SK-N-SH (cell line): ENCODE results near the gene XRCC3. TPM values are rescaled to one million over a fixed set of nuclear protein-coding genes. Genes with fewer than 3 reads are reported as not detected.

Experiments used
- CTCF ChIA-PET: fragments of 300-600, 350-600 bp; formaldehyde crosslinking; extraction: SDS; loops from one replicate; lab custom pipeline; 2021; lab: Yijun Ruan, JAX
- POLR2A ChIA-PET: fragments of 350-600 bp; sonication (Branson Sonifier 250); formaldehyde crosslinking; extraction: SDS; loops from one replicate; lab custom pipeline; 2020; ENCODE audit warnings: antibody characterized with exemption, inconsistent platforms; lab: Yijun Ruan, JAX
- DNase-seq: peaks from one replicate; pipeline ENCODE4 v3.0.0; 2012
- H2AFZ ChIP-seq: fragments of 200-600 bp; sonication (generic); 2 replicates; pipeline ENCODE4 v1.8.1; 2016; ENCODE audit warnings: antibody characterized with exemption, mild to moderate bottlenecking, low read depth
- H3F3A ChIP-seq: fragments of 200-600 bp; sonication (generic); replicated peaks from 2 replicates; pipeline ENCODE3; 2016; ENCODE audit warnings: antibody characterized with exemption, mild to moderate bottlenecking; ENCODE audit not compliant: insufficient read depth
- H3K27ac ChIP-seq, 2 experiments: fragments of 200-500 bp in 1 of 2; fragments of 200-600 bp in 1 of 2; sonication (Bioruptor generic) in 1 of 2; sonication (generic), shearing (Covaris generic) in 1 of 2; 2 replicates each; pipeline versions ENCODE4 v1.5.1 to v1.6.1; 2014 to 2016; ENCODE audit warnings: low read depth in 2 of 2, inconsistent platforms in 1 of 2, low read length in 1 of 2, mild to moderate bottlenecking in 1 of 2, mixed read lengths in 1 of 2
- H3K27me3 ChIP-seq: fragments of 200-600 bp; sonication (generic), shearing (Covaris generic); 2 replicates; pipeline ENCODE4 v1.6.1; 2016; ENCODE audit warnings: mixed run types; ENCODE audit not compliant: insufficient read depth
- H3K36me3 ChIP-seq, 2 experiments: fragments of 200-500 bp in 1 of 2; fragments of 200-600 bp in 1 of 2; sonication (Bioruptor generic) in 1 of 2; sonication (generic) in 1 of 2; replicated peaks in 1 of 2; 2 replicates each; pipeline versions ENCODE3 to v1.5.1; 2014 to 2016; ENCODE audit warnings: low read length in 1 of 2, mild to moderate bottlenecking in 1 of 2; ENCODE audit not compliant: insufficient read depth in 2 of 2, control insufficient read depth in 1 of 2
- H3K4me1 ChIP-seq, 2 experiments: fragments of 200-500 bp in 1 of 2; fragments of 200-600 bp in 1 of 2; sonication (Bioruptor generic) in 1 of 2; sonication (generic), shearing (Covaris generic) in 1 of 2; 2 replicates each; pipeline versions ENCODE4 v1.5.1 to v1.6.1; 2014 to 2016; ENCODE audit warnings: low read depth in 1 of 2, low read length in 1 of 2, mixed run types in 1 of 2; ENCODE audit not compliant: insufficient read depth in 2 of 2, control insufficient read depth in 1 of 2
- H3K4me2 ChIP-seq: fragments of 200-600 bp; sonication (generic), shearing (Covaris generic); 2 replicates; pipeline ENCODE4 v1.6.1; 2017; ENCODE audit warnings: mixed run types
- H3K4me3 ChIP-seq, 2 experiments: fragments of 200-500 bp in 1 of 2; fragments of 200-600 bp in 1 of 2; sonication (Bioruptor generic) in 1 of 2; sonication (generic), shearing (Covaris generic) in 1 of 2; 2 replicates each; pipeline versions ENCODE4 v1.5.1 to v1.8.1; 2014 to 2016; ENCODE audit warnings: low read depth in 2 of 2, inconsistent platforms in 1 of 2, low read length in 1 of 2, mild to moderate bottlenecking in 1 of 2, mixed read lengths in 1 of 2, moderate library complexity in 1 of 2
- H3K79me2 ChIP-seq: fragments of 200-600 bp; sonication (generic); 2 replicates; pipeline ENCODE4 v1.8.1; 2017; ENCODE audit warnings: mild to moderate bottlenecking; ENCODE audit not compliant: insufficient read depth
- H3K9ac ChIP-seq: fragments of 200-600 bp; sonication (generic); 2 replicates; pipeline ENCODE4 v1.6.1; 2017; ENCODE audit warnings: mixed run types
- H3K9me2 ChIP-seq: fragments of 200-600 bp; sonication (generic); 2 replicates; pipeline ENCODE4 v1.6.1; 2017; ENCODE audit warnings: mixed run types
- H3K9me3 ChIP-seq: fragments of 200-600 bp; sonication (generic); 2 replicates; pipeline ENCODE4 v1.6.1; 2017; ENCODE audit warnings: mixed run types, mild to moderate bottlenecking, moderate library complexity
- H4K20me1 ChIP-seq: fragments of 200-600 bp; sonication (generic); 2 replicates; pipeline ENCODE4 v1.6.1; 2017; ENCODE audit warnings: mild to moderate bottlenecking, mixed run types; ENCODE audit not compliant: insufficient read depth
- CHD2 ChIP-seq: fragments of 150-350 bp; IDR thresholded peaks from 2 replicates; pipeline ENCODE4 v1.6.1; 2018; ENCODE audit warnings: low read length; ENCODE audit not compliant: partially characterized antibody
- EP300 ChIP-seq, 2 experiments: IDR thresholded peaks; 2 replicates each; pipeline versions ENCODE4 v1.4.0 to v1.6.1; 2012; ENCODE audit warnings: borderline replicate concordance in 1 of 2, low read depth in 1 of 2, low read length in 1 of 2
- EZH2phosphoT487 ChIP-seq: fragments of 200-600 bp; sonication (generic); IDR thresholded peaks from 2 replicates; pipeline ENCODE4 v1.6.1; 2017; ENCODE audit warnings: low read depth, mixed run types, mild to moderate bottlenecking, antibody characterized with exemption, moderate library complexity, borderline replicate concordance
- FOSL2 ChIP-seq: IDR thresholded peaks from 2 replicates; pipeline ENCODE4 v1.4.0; 2012; ENCODE audit warnings: low read depth, mild to moderate bottlenecking, moderate library complexity, borderline replicate concordance
- FOXJ3 ChIP-seq: sonication (generic); formaldehyde crosslinking; IDR thresholded peaks from 2 replicates; pipeline ENCODE4 v1.5.1; 2020; ENCODE audit warnings: mild to moderate bottlenecking, missing genetic modification reagents
- FOXM1 ChIP-seq: IDR thresholded peaks from 2 replicates; pipeline ENCODE4 v1.4.0; 2012; ENCODE audit warnings: low read depth, mild to moderate bottlenecking
- IRF3 ChIP-seq: fragments of 150-350 bp; IDR thresholded peaks from 2 replicates; pipeline ENCODE4 v1.6.1; 2016; ENCODE audit warnings: mild to moderate bottlenecking, low read depth, low read length
- MXI1 ChIP-seq: IDR thresholded peaks from 2 replicates; pipeline ENCODE4 v1.6.1; 2012; ENCODE audit warnings: mild to moderate bottlenecking, low read depth, low read length, improper control_type of control experiment
- RAD21 ChIP-seq: IDR thresholded peaks from 2 replicates; pipeline ENCODE4 v1.6.1; 2012; ENCODE audit warnings: mild to moderate bottlenecking, low read length
- RCOR1 ChIP-seq: fragments of 150-350 bp; IDR thresholded peaks from 2 replicates; pipeline ENCODE4 v1.6.1; 2017; ENCODE audit warnings: antibody characterized with exemption, low read length
- REST ChIP-seq: IDR thresholded peaks from 2 replicates; pipeline ENCODE4 v1.6.1; 2012; ENCODE audit warnings: mild to moderate bottlenecking, low read depth, low read length, moderate library complexity
- SIN3A ChIP-seq: IDR thresholded peaks from 2 replicates; pipeline ENCODE4 v1.6.1; 2012; ENCODE audit warnings: low read depth, mild to moderate bottlenecking, low read length, moderate library complexity, borderline replicate concordance
- TAF1 ChIP-seq: IDR thresholded peaks from 2 replicates; pipeline ENCODE4 v1.6.1; 2012; ENCODE audit warnings: low read depth, mild to moderate bottlenecking, low read length, moderate library complexity, borderline replicate concordance
- TCF12 ChIP-seq: IDR thresholded peaks from 2 replicates; pipeline ENCODE4 v1.4.0; 2012
- TEAD4 ChIP-seq: IDR thresholded peaks from 2 replicates; pipeline ENCODE4 v1.4.0; 2012; ENCODE audit warnings: mild to moderate bottlenecking, borderline replicate concordance; ENCODE audit not compliant: insufficient read depth
- WGBS: methylation state at CpG from one replicate; pipeline ENCODE4 v1.1.6; 2017; ENCODE audit warnings: low lambda C conversion rate; 5-methylcytosine and 5-hydroxymethylcytosine counted together
- polyA plus RNA-seq, 3 experiments: library from polyadenylated mRNA; depleted of rRNA; stranded (reverse); fragments of >200 nt; gene quantifications; 2 replicates each; pipeline ENCODE4 v1.2.3, GENCODE V29; 2012
- TF ChIP-seq, protein P1 (sequence below): IDR thresholded peaks from 2 replicates; pipeline ENCODE4 v1.4.0; 2012; ENCODE audit warnings: low read depth
- TF ChIP-seq, protein P2 (sequence below): fragments of 150-350 bp; IDR thresholded peaks from 2 replicates; pipeline ENCODE4 v1.6.1; 2017; ENCODE audit warnings: antibody characterized with exemption, low read length, low read depth, borderline replicate concordance

Gene XRCC3
- polyA plus RNA-seq, 1 of the 3 experiments (the other 2 are of a cell fraction): 11.7 TPM

- WGBS: 100% methylated on average over 4 of the region's 18 CpGs
- no peak for DNase-seq
- no peak overlapping the region for H2AFZ ChIP-seq
- POLR2A ChIA-PET: no interaction called here
- H3K36me3 ChIP-seq: peaks cover 4 to 28% of the 10 kb centered on the region in 2 experiments
- H3K9me2 ChIP-seq: no peaks in the 10 kb centered on the region
- no peak overlapping the region for H3K9ac ChIP-seq
- H3K79me2 ChIP-seq: peaks cover 27% of the 10 kb centered on the region; the same call in 1 of the 2 replicates
- CTCF ChIA-PET: no interaction called here
- H3F3A ChIP-seq: no peaks in the 10 kb centered on the region
- H3K27ac ChIP-seq: no peak overlapping the region
- H3K4me1 ChIP-seq: no peaks in the 10 kb centered on the region; a peak in 1 of 4 replicates
- H3K27me3 ChIP-seq: no peaks in the 10 kb centered on the region
- no peak overlapping the region for H3K4me3 ChIP-seq
- peaks cover 9% of the 10 kb centered on the region for H4K20me1 ChIP-seq
- H3K4me2 ChIP-seq: no peak overlapping the region
- TF ChIP-seq, protein P1, sequence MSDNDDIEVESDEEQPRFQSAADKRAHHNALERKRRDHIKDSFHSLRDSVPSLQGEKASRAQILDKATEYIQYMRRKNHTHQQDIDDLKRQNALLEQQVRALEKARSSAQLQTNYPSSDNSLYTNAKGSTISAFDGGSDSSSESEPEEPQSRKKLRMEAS: no peak
- no peak for TF ChIP-seq FOXJ3 (CRISPR knock-in tag)
- TF ChIP-seq, protein P2, sequence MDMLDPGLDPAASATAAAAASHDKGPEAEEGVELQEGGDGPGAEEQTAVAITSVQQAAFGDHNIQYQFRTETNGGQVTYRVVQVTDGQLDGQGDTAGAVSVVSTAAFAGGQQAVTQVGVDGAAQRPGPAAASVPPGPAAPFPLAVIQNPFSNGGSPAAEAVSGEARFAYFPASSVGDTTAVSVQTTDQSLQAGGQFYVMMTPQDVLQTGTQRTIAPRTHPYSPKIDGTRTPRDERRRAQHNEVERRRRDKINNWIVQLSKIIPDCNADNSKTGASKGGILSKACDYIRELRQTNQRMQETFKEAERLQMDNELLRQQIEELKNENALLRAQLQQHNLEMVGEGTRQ: no peak
- no peak for TF ChIP-seq TEAD4
- no peak for TF ChIP-seq CHD2
- TF ChIP-seq RAD21: no peak
- no peak for TF ChIP-seq EP300 (IDR thresholded peaks at IDR 0.05; ENCODE audit: borderline replicate concordance in 1 of 2, low read depth in 1 of 2, low read length in 1 of 2)
- TF ChIP-seq FOXM1: no peak
- no peaks in the 10 kb centered on the region for H3K9me3 ChIP-seq
Measured at GRCh38 chr14:103726474-103726873, 11.2 kb upstream of the XRCC3 start.

DNA sequence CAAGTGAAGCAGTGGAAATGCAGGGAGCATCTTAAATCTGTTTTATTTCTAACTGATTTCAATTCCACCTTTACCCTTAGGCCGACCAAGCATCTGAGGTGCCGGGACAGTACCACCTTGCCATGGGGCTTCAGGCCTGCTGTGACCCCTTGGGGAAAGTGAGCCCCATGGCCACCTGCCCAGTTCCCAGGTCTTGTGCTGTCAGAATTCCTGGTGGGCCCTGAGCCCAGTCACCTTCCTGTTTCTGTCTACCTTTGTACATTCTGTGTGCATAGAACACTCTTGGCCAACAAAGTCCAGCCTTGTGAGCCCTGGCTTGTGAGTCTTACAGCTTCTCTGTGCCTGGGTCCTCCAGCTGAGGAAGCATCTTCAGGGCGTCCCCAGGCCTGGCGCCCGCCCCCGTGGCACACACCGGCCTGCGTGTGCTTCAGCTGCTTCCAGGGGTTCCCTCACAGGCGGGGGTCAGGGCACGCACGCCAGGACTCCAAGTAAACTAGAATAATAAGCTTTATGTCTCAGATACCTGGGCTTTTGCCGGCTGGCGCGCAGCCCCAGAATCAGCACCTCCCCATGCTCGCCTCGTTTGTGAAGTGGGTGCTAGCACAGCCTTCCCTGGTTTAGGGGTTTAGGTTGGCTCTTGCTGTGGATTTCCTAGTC lies 10.6 kb upstream of the XRCC3 start:
- CTCF ChIA-PET: no interaction called here
- H3K9ac ChIP-seq: no peak overlapping the region
- no peaks in the 10 kb centered on the region for H3K9me3 ChIP-seq
- POLR2A ChIA-PET: no interaction called here
- no peak for DNase-seq
- H3K9me2 ChIP-seq: no peaks in the 10 kb centered on the region
- no peak overlapping the region for H2AFZ ChIP-seq
- no peak overlapping the region for H3K27ac ChIP-seq
- peaks cover 33% of the 10 kb centered on the region; the same call in 1 of the 2 replicates for H3K79me2 ChIP-seq
- peaks cover 4 to 28% of the 10 kb centered on the region in 2 experiments for H3K36me3 ChIP-seq
- H3K4me1 ChIP-seq: no peaks in the 10 kb centered on the region; a peak in 1 of 4 replicates
- no peak overlapping the region for H3K4me3 ChIP-seq
- H3F3A ChIP-seq: no peaks in the 10 kb centered on the region
- no peaks in the 10 kb centered on the region for H3K27me3 ChIP-seq
- peaks cover 14% of the 10 kb centered on the region for H4K20me1 ChIP-seq
- no peak overlapping the region for H3K4me2 ChIP-seq
- WGBS: 90% methylated on average over 7 of the region's 16 CpGs
- TF ChIP-seq EZH2phosphoT487: no peak
- TF ChIP-seq FOSL2: no peak
- no peak for TF ChIP-seq FOXJ3 (CRISPR knock-in tag)
- TF ChIP-seq TAF1: no peak
- no peak for TF ChIP-seq FOXM1
- TF ChIP-seq, protein P2: no peak
- TF ChIP-seq TCF12: no peak
- no peak for TF ChIP-seq RCOR1
- TF ChIP-seq MXI1: no peak
- no peak for TF ChIP-seq SIN3A
- no peak for TF ChIP-seq IRF3
- no peak for TF ChIP-seq REST
